HG03575 (cell line): ENCODE data around the gene RAD18.

Experiments used
- ATAC-seq: cut with Tn5 transposase; IDR thresholded peaks from one replicate; pipeline ENCODE4 v1.9.1; 2021; ENCODE audit not compliant: unreplicated experiment, insufficient number of reproducible peaks, low FRiP score; ENCODE audit errors: extremely low read depth

Gene RAD18

GRCh38 chr3:8846176-8846575 is 117.1 kb downstream of the RAD18 start:
- no peak for ATAC-seq

DNA sequence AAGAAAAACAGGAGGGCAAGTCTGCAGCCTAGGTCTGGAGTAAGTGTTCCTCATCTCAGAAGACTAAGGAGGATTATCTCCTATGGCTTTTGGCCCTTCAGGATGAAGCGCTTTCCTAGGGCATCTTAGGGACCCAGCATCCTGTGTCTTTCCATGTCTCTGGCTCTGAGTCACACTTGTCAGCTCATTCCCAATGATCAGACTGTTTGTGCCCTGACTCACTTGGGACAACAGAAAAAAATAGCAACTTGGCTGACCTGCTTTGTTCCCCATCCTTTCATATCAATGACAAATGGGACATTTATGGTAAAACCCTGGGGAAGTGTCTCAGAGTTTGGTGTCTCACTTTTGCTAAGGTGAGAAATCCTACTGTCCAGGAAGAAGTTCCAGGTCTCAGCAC is 117.6 kb downstream of the RAD18 start:
- no peak for ATAC-seq

GRCh38 chr3:8843347-8843746 is 119.9 kb downstream of the RAD18 start:
- ATAC-seq, result no peak

DNA sequence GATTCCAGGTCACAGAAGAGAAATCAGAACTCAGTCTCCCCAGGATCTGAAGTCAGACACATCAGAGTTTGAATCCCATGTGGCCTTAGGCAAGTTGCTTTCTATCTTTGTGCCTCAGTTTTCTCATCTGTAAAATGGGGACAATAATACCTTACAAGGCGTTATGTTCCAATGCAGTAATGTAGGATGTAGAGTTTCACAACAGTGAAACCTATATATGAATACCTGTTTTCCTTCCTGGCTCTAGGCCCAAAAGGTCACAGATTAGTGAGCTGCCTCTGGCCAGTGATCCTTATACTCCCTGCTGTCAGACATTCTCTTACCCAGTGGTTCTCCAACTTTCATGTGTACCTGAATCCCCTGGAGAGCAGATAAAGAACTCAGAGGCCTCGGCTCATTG is 121.0 kb downstream of the RAD18 start:
- no peak for ATAC-seq

- no peak for ATAC-seq
These were observed 121.8 kb downstream of the RAD18 start for GRCh38 chr3:8841472-8841871.

DNA sequence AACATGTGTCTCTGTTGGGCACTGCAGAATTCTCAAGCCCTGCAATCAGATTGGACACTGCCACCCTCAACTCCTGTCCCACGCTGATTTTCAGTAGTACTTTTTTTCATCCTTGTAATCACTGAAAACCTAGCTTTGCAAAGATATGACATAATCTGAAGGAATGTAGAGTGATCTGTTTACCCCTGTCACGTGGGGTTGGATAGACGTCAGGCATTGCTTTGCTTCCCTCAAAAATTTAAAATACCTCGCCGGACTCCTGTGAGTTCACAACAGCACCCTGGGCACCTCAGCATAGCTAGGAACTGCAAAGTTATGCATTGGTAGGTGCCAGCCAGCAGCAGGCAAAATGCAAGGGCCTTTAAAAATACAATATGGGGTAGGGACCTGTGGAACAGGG is 122.7 kb downstream of the RAD18 start:
- ATAC-seq, result no peak

DNA sequence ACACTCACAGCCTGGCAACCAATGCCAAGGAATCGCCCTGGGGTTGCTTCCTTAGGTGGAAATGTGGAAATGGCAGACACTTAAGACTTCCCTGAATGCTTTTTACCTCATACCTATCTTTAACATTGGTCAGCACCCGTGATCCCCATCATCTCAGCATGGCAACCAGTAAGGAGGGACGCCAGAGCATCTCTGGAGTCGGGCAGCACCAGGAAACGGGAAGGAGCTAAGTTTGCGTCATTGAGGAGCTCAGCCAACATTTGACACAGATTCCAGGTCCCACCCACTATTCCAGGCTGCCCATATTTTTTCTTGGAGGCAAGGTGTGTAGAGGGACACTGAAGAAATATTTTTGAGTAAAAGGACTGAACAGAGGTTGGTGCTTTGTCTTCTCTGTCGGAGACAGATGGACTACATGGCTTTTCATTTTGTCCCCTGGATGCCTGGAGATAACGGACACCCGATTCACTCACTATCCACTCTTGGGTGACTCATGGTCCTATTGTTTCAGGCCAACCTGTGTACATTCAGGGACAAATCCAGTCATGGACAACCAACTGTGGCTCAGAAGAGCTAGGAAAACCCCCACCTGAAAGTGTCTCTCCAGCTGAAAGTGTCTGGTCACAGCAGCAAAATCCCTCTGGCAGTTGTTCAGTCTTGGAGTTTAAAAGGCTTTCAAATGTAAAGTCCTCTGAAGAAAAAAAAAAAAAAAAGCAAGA is 123.5 kb downstream of the RAD18 start:
- ATAC-seq, result no peak

GRCh38 chr3:8838765-8839423 is 124.4 kb downstream of the RAD18 start:
- ATAC-seq, result no peak

DNA sequence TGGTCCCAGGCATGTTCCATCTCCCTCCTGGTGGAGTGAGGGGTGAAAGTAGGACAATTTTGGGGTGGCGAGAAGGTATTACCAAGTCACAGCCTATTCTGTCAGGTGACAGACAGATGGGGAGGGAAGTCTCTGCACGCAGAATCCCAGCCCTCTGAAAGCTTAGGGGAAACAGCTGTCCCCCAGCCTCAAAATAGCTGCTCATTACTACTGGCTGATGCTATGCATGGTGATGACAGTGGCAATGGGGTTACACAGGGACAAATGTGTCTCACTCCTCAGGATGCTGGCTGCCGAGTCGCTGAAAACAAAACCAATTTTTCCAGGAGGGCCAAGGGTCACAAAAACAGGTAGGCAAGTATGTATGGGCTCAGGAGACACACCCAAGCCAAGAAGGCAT is 125.0 kb downstream of the RAD18 start:
- ATAC-seq, result no peak

GRCh38 chr3:8837162-8837561 is 126.1 kb downstream of the RAD18 start:
- no peak for ATAC-seq

GRCh38 chr3:8836096-8836495 is 127.2 kb downstream of the RAD18 start:
- ATAC-seq, result no peak

GRCh38 chr3:8835385-8835784 is 127.9 kb downstream of the RAD18 start:
- no peak for ATAC-seq

DNA sequence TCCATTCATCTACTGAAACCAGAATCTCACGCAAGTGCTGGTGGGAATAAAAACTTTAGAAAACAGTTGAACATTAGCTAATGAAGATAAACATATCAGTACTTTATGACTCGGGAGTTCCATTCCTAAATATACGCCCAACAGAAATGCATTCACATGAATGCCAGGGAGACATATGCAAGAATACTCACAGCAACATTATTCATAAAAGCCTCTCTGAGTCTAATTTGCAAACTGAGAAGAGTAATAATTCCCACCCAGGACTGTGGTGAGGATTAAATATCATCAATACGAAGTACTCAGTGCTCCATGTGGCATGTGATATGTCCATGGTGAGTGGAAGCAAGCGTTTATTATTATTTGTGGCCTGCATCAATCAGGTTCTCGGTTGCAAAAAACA is 128.3 kb downstream of the RAD18 start:
- no peak for ATAC-seq

- no peak for ATAC-seq
These were observed 135.6 kb downstream of the RAD18 start for GRCh38 chr3:8827641-8828040.
